Measurements from ENCODE around the gene SRR. TPM values are rescaled to one million over a fixed set of nuclear protein-coding genes. Genes with fewer than 3 reads are reported as not detected.
A peak's percentile ranks its signal among the peaks of the same experiment; 100 is the strongest.

SRR gene
- total RNA-seq, 1 donor: 20.6 TPM

- Histone ChIP-seq H3K27ac (ENCODE audit: low read depth, low read length) (no peak overlapping the region), H3K9me3 (ENCODE audit: low read depth, low read length) (no peaks in the 10 kb centered on the region), H3K4me1 (ENCODE audit: insufficient read depth, low read length) (no peaks in the 10 kb centered on the region), H3K27me3 (ENCODE audit: insufficient read depth, low read length) (no peaks in the 10 kb centered on the region), H3K4me2 (ENCODE audit: insufficient read depth, low read length) (no peak overlapping the region), H3K4me3 (ENCODE audit: insufficient read depth, low read length) (no peak overlapping the region), H3K36me3 (ENCODE audit: insufficient read depth, low read length) (peaks cover 15% of the 10 kb centered on the region), H2AFZ (ENCODE audit: low read length) (no peak overlapping the region), H3K79me2 (ENCODE audit: insufficient read depth, low read length) (no peaks in the 10 kb centered on the region), H4K20me1 (ENCODE audit: insufficient read depth, low read length) (no peaks in the 10 kb centered on the region)
- no peak for TF ChIP-seq CTCF (IDR thresholded peaks at IDR 0.05; ENCODE audit: extremely low read depth, low read depth, low read length)
- DNase-seq (ENCODE audit: insufficient read length, low spot score, missing footprints): peak; percentile 79
These were observed 65.3 kb downstream of the SRR start for GRCh38 chr17:2369039-2369438.

- Histone ChIP-seq H3K9me3 (ENCODE audit: low read depth, low read length) (no peaks in the 10 kb centered on the region), H2AFZ (ENCODE audit: low read length) (no peak overlapping the region), H3K4me3 (ENCODE audit: insufficient read depth, low read length) (no peak overlapping the region), H3K79me2 (ENCODE audit: insufficient read depth, low read length) (no peaks in the 10 kb centered on the region), H3K4me2 (ENCODE audit: insufficient read depth, low read length) (no peak overlapping the region), H3K27ac (ENCODE audit: low read depth, low read length) (no peak overlapping the region), H3K36me3 (ENCODE audit: insufficient read depth, low read length) (peaks cover 19% of the 10 kb centered on the region), H3K27me3 (ENCODE audit: insufficient read depth, low read length) (no peaks in the 10 kb centered on the region), H4K20me1 (ENCODE audit: insufficient read depth, low read length) (no peaks in the 10 kb centered on the region), H3K4me1 (ENCODE audit: insufficient read depth, low read length) (no peaks in the 10 kb centered on the region)
- no peak for TF ChIP-seq CTCF (IDR thresholded peaks at IDR 0.05; ENCODE audit: extremely low read depth, low read depth, low read length)
- DNase-seq (ENCODE audit: insufficient read length, low spot score, missing footprints): peak; percentile 92
These were observed 65.9 kb downstream of the SRR start for GRCh38 chr17:2369551-2370210.

GRCh38 chr17:2370211-2370589, 66.5 kb downstream of the SRR start:
- Histone ChIP-seq H3K4me3 (ENCODE audit: insufficient read depth, low read length) (no peak overlapping the region), H3K27me3 (ENCODE audit: insufficient read depth, low read length) (no peaks in the 10 kb centered on the region), H3K9me3 (ENCODE audit: low read depth, low read length) (no peaks in the 10 kb centered on the region), H3K27ac (ENCODE audit: low read depth, low read length) (no peak overlapping the region), H3K79me2 (ENCODE audit: insufficient read depth, low read length) (no peaks in the 10 kb centered on the region), H2AFZ (ENCODE audit: low read length) (no peak overlapping the region), H4K20me1 (ENCODE audit: insufficient read depth, low read length) (no peaks in the 10 kb centered on the region), H3K4me2 (ENCODE audit: insufficient read depth, low read length) (no peak overlapping the region), H3K4me1 (ENCODE audit: insufficient read depth, low read length) (no peaks in the 10 kb centered on the region), H3K36me3 (ENCODE audit: insufficient read depth, low read length) (peaks cover 19% of the 10 kb centered on the region)
- DNase-seq (ENCODE audit: insufficient read length, low spot score, missing footprints): no peak
- TF ChIP-seq CTCF (IDR thresholded peaks at IDR 0.05; ENCODE audit: extremely low read depth, low read depth, low read length): no peak

- H3K4me2 ChIP-seq (ENCODE audit: insufficient read depth, low read length): no peak overlapping the region
- H3K4me3 ChIP-seq (ENCODE audit: insufficient read depth, low read length): no peak overlapping the region
- peak; percentile 90 for DNase-seq (ENCODE audit: insufficient read length, low spot score, missing footprints)
- no peaks in the 10 kb centered on the region for H4K20me1 ChIP-seq (ENCODE audit: insufficient read depth, low read length)
- H3K36me3 ChIP-seq (ENCODE audit: insufficient read depth, low read length): peaks cover 25% of the 10 kb centered on the region
- H3K4me1 ChIP-seq (ENCODE audit: insufficient read depth, low read length): no peaks in the 10 kb centered on the region
- no peak overlapping the region for H2AFZ ChIP-seq (ENCODE audit: low read length)
- no peak overlapping the region for H3K27ac ChIP-seq (ENCODE audit: low read depth, low read length)
- H3K27me3 ChIP-seq (ENCODE audit: insufficient read depth, low read length): no peaks in the 10 kb centered on the region
- H3K79me2 ChIP-seq (ENCODE audit: insufficient read depth, low read length): no peaks in the 10 kb centered on the region
- TF ChIP-seq CTCF (IDR thresholded peaks at IDR 0.05; ENCODE audit: extremely low read depth, low read depth, low read length): no peak
- H3K9me3 ChIP-seq (ENCODE audit: low read depth, low read length): no peaks in the 10 kb centered on the region
These were observed 67.7 kb downstream of the SRR start for GRCh38 chr17:2371183-2372130.

Measured in osteoblast (primary cell).